ENCODE data around the gene CAVIN4.

CAVIN4 gene

GRCh38 chr9:100598641-100599145 is 20.8 kb downstream of the CAVIN4 start:
- peak; percentile 44 for DNase-seq (ENCODE audit: insufficient read length, low spot score)
- TF ChIP-seq SPI1 (IDR thresholded peaks at IDR 0.05; ENCODE audit: low read depth, low read length): no peak
- no peak for TF ChIP-seq POLR2AphosphoS5 (IDR thresholded peaks at IDR 0.05; ENCODE audit: low read depth, low read length)
- no peak for TF ChIP-seq POU2F2 (IDR thresholded peaks at IDR 0.05; ENCODE audit: low read depth, low read length)
- no peak for TF ChIP-seq TAF1 (IDR thresholded peaks at IDR 0.05; ENCODE audit: low read depth, low read length)
- no peak for TF ChIP-seq PAX5 (IDR thresholded peaks at IDR 0.05; ENCODE audit: insufficient read depth, low read length, severe bottlenecking)
- no peak for TF ChIP-seq POLR2A (IDR thresholded peaks at IDR 0.05; ENCODE audit: low read depth, low read length)
- peak; percentile 57 for FAIRE-seq

GRCh38 chr9:100600521-100601079 is 22.7 kb downstream of the CAVIN4 start:
- no peak for TF ChIP-seq SPI1 (IDR thresholded peaks at IDR 0.05; ENCODE audit: low read depth, low read length)
- no peak for TF ChIP-seq POLR2A (IDR thresholded peaks at IDR 0.05; ENCODE audit: low read depth, low read length)
- no peak for TF ChIP-seq POU2F2 (IDR thresholded peaks at IDR 0.05; ENCODE audit: low read depth, low read length)
- no peak for TF ChIP-seq PAX5 (IDR thresholded peaks at IDR 0.05; ENCODE audit: insufficient read depth, low read length, severe bottlenecking)
- TF ChIP-seq TAF1 (IDR thresholded peaks at IDR 0.05; ENCODE audit: low read depth, low read length): no peak
- no peak for TF ChIP-seq POLR2AphosphoS5 (IDR thresholded peaks at IDR 0.05; ENCODE audit: low read depth, low read length)
- FAIRE-seq: no peak
- no peak for DNase-seq (ENCODE audit: insufficient read length, low spot score)

GRCh38 chr9:100601216-100601615 is 23.3 kb downstream of the CAVIN4 start:
- DNase-seq (ENCODE audit: insufficient read length, low spot score): no peak
- TF ChIP-seq PAX5 (IDR thresholded peaks at IDR 0.05; ENCODE audit: insufficient read depth, low read length, severe bottlenecking) (no peak), POLR2AphosphoS5 (IDR thresholded peaks at IDR 0.05; ENCODE audit: low read depth, low read length) (no peak), POLR2A (IDR thresholded peaks at IDR 0.05; ENCODE audit: low read depth, low read length) (no peak), TAF1 (IDR thresholded peaks at IDR 0.05; ENCODE audit: low read depth, low read length) (no peak), POU2F2 (IDR thresholded peaks at IDR 0.05; ENCODE audit: low read depth, low read length) (no peak), SPI1 (IDR thresholded peaks at IDR 0.05; ENCODE audit: low read depth, low read length) (no peak)
- peak; percentile 81 for FAIRE-seq

GRCh38 chr9:100602342-100602801 is 24.5 kb downstream of the CAVIN4 start:
- DNase-seq (ENCODE audit: insufficient read length, low spot score) (no peak), FAIRE-seq (no peak)
- TF ChIP-seq POLR2AphosphoS5 (IDR thresholded peaks at IDR 0.05; ENCODE audit: low read depth, low read length) (no peak), PAX5 (IDR thresholded peaks at IDR 0.05; ENCODE audit: insufficient read depth, low read length, severe bottlenecking) (no peak), POU2F2 (IDR thresholded peaks at IDR 0.05; ENCODE audit: low read depth, low read length) (no peak), POLR2A (IDR thresholded peaks at IDR 0.05; ENCODE audit: low read depth, low read length) (no peak), SPI1 (IDR thresholded peaks at IDR 0.05; ENCODE audit: low read depth, low read length) (no peak), TAF1 (IDR thresholded peaks at IDR 0.05; ENCODE audit: low read depth, low read length) (no peak)

DNA sequence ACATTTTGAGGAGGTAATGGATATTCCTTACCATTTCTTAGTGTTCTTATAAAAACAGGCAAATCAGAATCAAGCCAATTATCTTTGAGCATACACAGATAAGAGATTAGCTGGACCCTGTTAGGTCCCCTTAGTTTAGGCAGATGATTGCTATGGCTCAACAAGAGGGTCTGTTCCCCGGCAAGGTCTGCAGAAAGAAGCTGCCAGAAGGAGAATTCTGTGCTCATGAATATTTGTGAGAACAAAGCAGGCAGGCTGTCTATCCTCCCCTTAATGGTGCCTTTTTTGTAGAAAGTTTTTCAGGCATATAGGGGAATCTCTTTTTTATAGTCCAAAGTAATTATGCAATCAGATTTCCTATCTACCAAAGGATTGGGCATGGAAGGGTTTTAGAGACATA is 27.5 kb downstream of the CAVIN4 start:
- FAIRE-seq: no peak
- no peak for TF ChIP-seq SPI1 (IDR thresholded peaks at IDR 0.05; ENCODE audit: low read depth, low read length)
- TF ChIP-seq POLR2A (IDR thresholded peaks at IDR 0.05; ENCODE audit: low read depth, low read length): no peak
- no peak for TF ChIP-seq POU2F2 (IDR thresholded peaks at IDR 0.05; ENCODE audit: low read depth, low read length)
- TF ChIP-seq PAX5 (IDR thresholded peaks at IDR 0.05; ENCODE audit: insufficient read depth, low read length, severe bottlenecking): no peak
- no peak for TF ChIP-seq POLR2AphosphoS5 (IDR thresholded peaks at IDR 0.05; ENCODE audit: low read depth, low read length)
- TF ChIP-seq TAF1 (IDR thresholded peaks at IDR 0.05; ENCODE audit: low read depth, low read length): no peak
- DNase-seq (ENCODE audit: insufficient read length, low spot score): no peak

DNA sequence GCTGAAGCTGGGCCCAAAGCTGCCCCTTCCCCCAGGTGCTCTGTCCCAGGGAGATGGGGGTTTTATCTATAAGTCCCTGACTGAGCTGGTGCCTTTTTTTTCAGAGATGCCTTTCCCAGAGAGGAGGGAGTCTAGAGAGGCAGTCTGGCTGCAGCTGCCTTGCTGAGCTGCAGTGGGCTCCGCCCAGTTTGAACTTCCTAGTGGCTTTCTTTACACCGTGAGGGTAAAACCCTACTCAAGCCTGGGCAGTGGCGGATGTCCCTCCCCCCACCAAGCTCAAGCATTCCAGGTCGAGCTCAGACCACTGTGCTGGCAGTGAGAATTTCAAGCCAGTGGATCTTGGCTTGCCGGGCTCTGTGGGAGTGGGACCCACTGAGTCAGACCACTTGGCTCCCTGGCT is 41.3 kb downstream of the CAVIN4 start:
- TF ChIP-seq SPI1 (IDR thresholded peaks at IDR 0.05; ENCODE audit: low read depth, low read length) (no peak), PAX5 (IDR thresholded peaks at IDR 0.05; ENCODE audit: insufficient read depth, low read length, severe bottlenecking) (no peak), POLR2A (IDR thresholded peaks at IDR 0.05; ENCODE audit: low read depth, low read length) (no peak), TAF1 (IDR thresholded peaks at IDR 0.05; ENCODE audit: low read depth, low read length) (no peak), POLR2AphosphoS5 (IDR thresholded peaks at IDR 0.05; ENCODE audit: low read depth, low read length) (no peak), POU2F2 (IDR thresholded peaks at IDR 0.05; ENCODE audit: low read depth, low read length) (no peak)
- DNase-seq (ENCODE audit: insufficient read length, low spot score) (no peak), FAIRE-seq (no peak)

DNA sequence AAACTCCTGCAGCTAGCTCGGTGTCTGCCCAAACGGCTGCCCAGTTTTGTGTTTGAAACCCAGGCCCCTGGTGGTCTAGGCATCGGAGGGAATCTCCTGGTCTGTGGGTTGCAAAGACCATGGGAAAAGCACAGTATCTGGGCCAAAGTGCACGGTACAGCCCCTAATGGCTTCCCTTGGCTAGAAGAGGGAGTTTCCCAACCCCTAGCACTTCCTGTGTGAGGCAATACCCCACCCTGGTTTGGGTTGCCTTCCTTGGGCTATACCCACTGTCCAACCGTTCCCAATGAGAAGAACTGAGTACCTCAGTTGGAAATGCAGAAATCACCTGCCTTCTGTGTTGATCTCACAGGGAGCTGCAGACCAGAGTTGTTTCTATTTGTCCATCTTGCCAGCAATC is 41.8 kb downstream of the CAVIN4 start:
- no peak for DNase-seq (ENCODE audit: insufficient read length, low spot score)
- FAIRE-seq: no peak
- TF ChIP-seq PAX5 (IDR thresholded peaks at IDR 0.05; ENCODE audit: insufficient read depth, low read length, severe bottlenecking): no peak
- TF ChIP-seq SPI1 (IDR thresholded peaks at IDR 0.05; ENCODE audit: low read depth, low read length): no peak
- no peak for TF ChIP-seq POLR2AphosphoS5 (IDR thresholded peaks at IDR 0.05; ENCODE audit: low read depth, low read length)
- TF ChIP-seq TAF1 (IDR thresholded peaks at IDR 0.05; ENCODE audit: low read depth, low read length): no peak
- TF ChIP-seq POLR2A (IDR thresholded peaks at IDR 0.05; ENCODE audit: low read depth, low read length): no peak

GRCh38 chr9:100623969-100624368 is 46.1 kb downstream of the CAVIN4 start:
- DNase-seq (ENCODE audit: insufficient read length, low spot score) (no peak), FAIRE-seq (no peak)
- TF ChIP-seq SPI1 (IDR thresholded peaks at IDR 0.05; ENCODE audit: low read depth, low read length) (no peak), PAX5 (IDR thresholded peaks at IDR 0.05; ENCODE audit: insufficient read depth, low read length, severe bottlenecking) (no peak), TAF1 (IDR thresholded peaks at IDR 0.05; ENCODE audit: low read depth, low read length) (no peak), POU2F2 (IDR thresholded peaks at IDR 0.05; ENCODE audit: low read depth, low read length) (no peak), POLR2A (IDR thresholded peaks at IDR 0.05; ENCODE audit: low read depth, low read length) (no peak), POLR2AphosphoS5 (IDR thresholded peaks at IDR 0.05; ENCODE audit: low read depth, low read length) (no peak)

- TF ChIP-seq POLR2A (IDR thresholded peaks at IDR 0.05; ENCODE audit: low read depth, low read length) (no peak), PAX5 (IDR thresholded peaks at IDR 0.05; ENCODE audit: insufficient read depth, low read length, severe bottlenecking) (no peak), POLR2AphosphoS5 (IDR thresholded peaks at IDR 0.05; ENCODE audit: low read depth, low read length) (no peak), SPI1 (IDR thresholded peaks at IDR 0.05; ENCODE audit: low read depth, low read length) (no peak), TAF1 (IDR thresholded peaks at IDR 0.05; ENCODE audit: low read depth, low read length) (no peak)
- DNase-seq (ENCODE audit: insufficient read length, low spot score): no peak
- FAIRE-seq: no peak
These were observed 49.1 kb downstream of the CAVIN4 start for GRCh38 chr9:100626949-100627348.

Data from GM12891 (cell line).